ENCODE results near the gene PRPF18.

DNA sequence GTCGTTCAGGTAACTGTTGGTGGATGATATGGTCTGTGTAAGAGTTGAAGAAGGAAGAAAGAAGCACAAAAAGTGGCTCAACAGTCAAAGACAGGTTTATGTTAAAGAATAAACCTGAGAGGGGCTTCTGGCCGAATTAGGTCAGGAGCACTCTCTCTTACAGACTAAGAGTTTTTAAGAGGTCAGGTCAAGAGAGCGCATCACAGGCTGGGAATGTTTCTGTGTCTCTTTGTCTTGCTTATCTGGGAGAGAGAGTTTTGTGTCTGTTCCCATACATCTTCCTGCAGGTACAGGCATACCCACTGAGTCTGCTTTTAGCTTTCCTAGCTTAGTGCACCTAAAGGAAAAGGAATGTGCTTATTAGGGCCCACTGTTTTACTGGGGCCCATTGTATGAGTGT is 22.2 kb upstream of the PRPF18 start:
- TF ChIP-seq, protein P1, sequence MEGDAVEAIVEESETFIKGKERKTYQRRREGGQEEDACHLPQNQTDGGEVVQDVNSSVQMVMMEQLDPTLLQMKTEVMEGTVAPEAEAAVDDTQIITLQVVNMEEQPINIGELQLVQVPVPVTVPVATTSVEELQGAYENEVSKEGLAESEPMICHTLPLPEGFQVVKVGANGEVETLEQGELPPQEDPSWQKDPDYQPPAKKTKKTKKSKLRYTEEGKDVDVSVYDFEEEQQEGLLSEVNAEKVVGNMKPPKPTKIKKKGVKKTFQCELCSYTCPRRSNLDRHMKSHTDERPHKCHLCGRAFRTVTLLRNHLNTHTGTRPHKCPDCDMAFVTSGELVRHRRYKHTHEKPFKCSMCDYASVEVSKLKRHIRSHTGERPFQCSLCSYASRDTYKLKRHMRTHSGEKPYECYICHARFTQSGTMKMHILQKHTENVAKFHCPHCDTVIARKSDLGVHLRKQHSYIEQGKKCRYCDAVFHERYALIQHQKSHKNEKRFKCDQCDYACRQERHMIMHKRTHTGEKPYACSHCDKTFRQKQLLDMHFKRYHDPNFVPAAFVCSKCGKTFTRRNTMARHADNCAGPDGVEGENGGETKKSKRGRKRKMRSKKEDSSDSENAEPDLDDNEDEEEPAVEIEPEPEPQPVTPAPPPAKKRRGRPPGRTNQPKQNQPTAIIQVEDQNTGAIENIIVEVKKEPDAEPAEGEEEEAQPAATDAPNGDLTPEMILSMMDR (conservative IDR thresholded peaks at IDR 0.05 in 1 of 2, IDR thresholded peaks at IDR 0.05 in 1 of 2; ENCODE audit: low read depth in 1 of 2, low read length in 2 of 2), result no peak
- no peak for TF ChIP-seq EZH2 (IDR thresholded peaks at IDR 0.05; ENCODE audit: low read length, missing control alignments)

All from fibroblast of lung (primary cell).